IMR-90 (cell line): ENCODE results near the gene ZNF280B. TPM values are rescaled to one million over a fixed set of nuclear protein-coding genes. Genes with fewer than 3 reads are reported as not detected.
"Not testable (repeated sequence)": the region's sequence is repeated elsewhere in the genome, so short reads cannot be mapped to it uniquely, and the experiment has no call there.

Experiments used
- ATAC-seq: fragments of 200-7000 bp; cut with Tn5 transposase; 2 replicates; pipeline ENCODE4 v1.9.1; 2020; ENCODE audit warnings: low read depth, mild to moderate bottlenecking, moderate library complexity
- BruUV-seq: library from RNA; stranded (reverse); fragments of 400-500 nt; replicated peaks from 2 replicates; lab custom pipeline; 2021; lab: Mats Ljungman, UMichigan
- CTCF ChIA-PET: fragments of 300-600 bp; formaldehyde crosslinking; extraction: SDS; loops from one replicate; lab custom pipeline; 2021; ENCODE audit warnings: antibody characterized with exemption; lab: Yijun Ruan, JAX
- POLR2A ChIA-PET: fragments of 300-600 bp; sonication (Branson Sonifier 250); formaldehyde crosslinking; loops from one replicate; lab custom pipeline; 2022; ENCODE audit warnings: antibody characterized with exemption; ENCODE audit not compliant: unreplicated experiment; lab: Charles Lee
- DNase-seq: peaks from one replicate; pipeline ENCODE4 v3.0.0; 2013
- H2AFZ ChIP-seq: replicated peaks from 2 replicates; pipeline ENCODE3; 2013; ENCODE audit warnings: low read length, mild to moderate bottlenecking; ENCODE audit not compliant: poor library complexity
- H2AK5ac ChIP-seq: 2 replicates; pipeline ENCODE4 v1.6.1; 2013; ENCODE audit warnings: low read depth, low read length, inconsistent platforms
- H2AK9ac ChIP-seq: replicated peaks from 2 replicates; pipeline ENCODE3; 2013; ENCODE audit warnings: mild to moderate bottlenecking, low read depth, low read length, moderate library complexity; ENCODE audit not compliant: poor library complexity
- H2BK120ac ChIP-seq: 2 replicates; pipeline ENCODE4 v1.6.1; 2013; ENCODE audit warnings: low read depth, low read length, inconsistent platforms
- H2BK15ac ChIP-seq: 3 replicates; pipeline ENCODE4 v1.6.1; 2013; ENCODE audit warnings: low read depth, low read length, inconsistent platforms
- H2BK20ac ChIP-seq: 2 replicates; pipeline ENCODE4 v1.6.1; 2013; ENCODE audit warnings: low read depth, mild to moderate bottlenecking, inconsistent platforms, low read length, moderate library complexity
- H2BK5ac ChIP-seq: 2 replicates; pipeline ENCODE4 v1.6.1; 2013; ENCODE audit warnings: mild to moderate bottlenecking, low read depth, low read length, inconsistent platforms; ENCODE audit not compliant: poor library complexity, severe bottlenecking
- H3K14ac ChIP-seq: replicated peaks from 2 replicates; pipeline ENCODE4 v1.6.1; 2013; ENCODE audit warnings: low read depth, low read length, inconsistent platforms
- H3K18ac ChIP-seq: 2 replicates; pipeline ENCODE4 v1.6.1; 2013; ENCODE audit warnings: low read depth, low read length, control low read depth
- H3K23ac ChIP-seq: 2 replicates; pipeline ENCODE4 v1.6.1; 2013; ENCODE audit warnings: low read depth, low read length, inconsistent platforms
- H3K27ac ChIP-seq: 2 replicates; pipeline ENCODE4 v1.5.1; 2013; ENCODE audit warnings: mild to moderate bottlenecking, control low read depth, low read length; ENCODE audit not compliant: insufficient read depth
- H3K27me3 ChIP-seq: 2 replicates; pipeline ENCODE4 v1.6.1; 2013; ENCODE audit warnings: low read length; ENCODE audit not compliant: control insufficient read depth, insufficient read depth
- H3K36me3 ChIP-seq: 2 replicates; pipeline ENCODE4 v1.6.1; 2013; ENCODE audit warnings: low read length, mixed read lengths; ENCODE audit not compliant: control insufficient read depth, insufficient read depth
- H3K4ac ChIP-seq: 2 replicates; pipeline ENCODE4 v1.6.1; 2013; ENCODE audit warnings: low read depth, low read length, inconsistent platforms
- H3K4me1 ChIP-seq: 2 replicates; pipeline ENCODE4 v1.6.1; 2013; ENCODE audit warnings: low read length, mixed read lengths; ENCODE audit not compliant: control insufficient read depth, insufficient read depth
- H3K4me2 ChIP-seq: 2 replicates; pipeline ENCODE4 v1.6.1; 2013; ENCODE audit warnings: low read depth, mild to moderate bottlenecking, control low read depth, low read length, moderate library complexity
- H3K4me3 ChIP-seq: 2 replicates; pipeline ENCODE4 v1.5.1; 2013; ENCODE audit warnings: low read depth, mild to moderate bottlenecking, control low read depth, low read length, moderate library complexity; ENCODE audit not compliant: insufficient read depth
- H3K56ac ChIP-seq: 2 replicates; pipeline ENCODE4 v1.6.1; 2013; ENCODE audit warnings: low read length, inconsistent platforms; ENCODE audit not compliant: insufficient read depth; ENCODE audit errors: extremely low read depth
- H3K79me1 ChIP-seq, 2 experiments: 2 replicates each; pipeline ENCODE4 v1.6.1; 2013; ENCODE audit warnings: low read length in 2 of 2, inconsistent platforms in 1 of 2, low read depth in 1 of 2
- H3K9ac ChIP-seq: 2 replicates; pipeline ENCODE4 v1.6.1; 2013; ENCODE audit warnings: low read depth, low read length, control low read depth
- H3K9me1 ChIP-seq: 2 replicates; pipeline ENCODE4 v1.6.1; 2013; ENCODE audit warnings: low read length, inconsistent platforms; ENCODE audit not compliant: insufficient read depth
- H3K9me3 ChIP-seq: 2 replicates; pipeline ENCODE4 v1.6.1; 2013; ENCODE audit warnings: low read length; ENCODE audit not compliant: control insufficient read depth, insufficient read depth
- H4K20me1 ChIP-seq: 2 replicates; pipeline ENCODE4 v1.6.1; 2013; ENCODE audit warnings: low read length, inconsistent platforms; ENCODE audit not compliant: insufficient read depth
- H4K5ac ChIP-seq: 2 replicates; pipeline ENCODE4 v1.6.1; 2013; ENCODE audit warnings: mild to moderate bottlenecking, low read depth, low read length, control low read depth
- H4K8ac ChIP-seq, 2 experiments: 2 replicates each; pipeline ENCODE4 v1.6.1; 2013; ENCODE audit warnings: low read depth in 2 of 2, low read length in 2 of 2, control low read depth in 1 of 2, inconsistent platforms in 1 of 2
- H4K91ac ChIP-seq: 2 replicates; pipeline ENCODE4 v1.6.1; 2013; ENCODE audit warnings: low read depth, low read length, inconsistent platforms; ENCODE audit not compliant: insufficient read depth
- WGBS, 2 experiments: methylation state at CpG; one replicate each; pipeline versions ENCODE4 v1.1.5 to v1.1.7; 2013; ENCODE audit warnings: missing lambda C conversion rate in 2 of 2; ENCODE audit not compliant: insufficient read length in 1 of 2; ENCODE audit errors: extremely low coverage in 2 of 2; 5-methylcytosine and 5-hydroxymethylcytosine counted together
- dilution Hi-C: fragments of 300-500 bp; cut with HindIII; formaldehyde crosslinking; loops from one replicate; pipeline ENCODE4 v1.14.3; 2018; ENCODE audit warnings: low sequenced_read_pairs; ENCODE audit not compliant: unreplicated experiment
- in situ Hi-C: fragments of 300-500 bp; cut with MboI; formaldehyde crosslinking; loops from 3 replicates; pipeline ENCODE4 v1.14.3; 2019; ENCODE audit warnings: low sequenced_read_pairs, inconsistent platforms, mixed read lengths
- intact Hi-C: fragments of 100-400 bp; cut with micrococcal nuclease; formaldehyde crosslinking; loops from 2 replicates; pipeline ENCODE4 v1.10.0; 2022
- polyA plus RNA-seq, 3 experiments: library from polyadenylated mRNA; depleted of rRNA; stranded (reverse); fragments of >200 nt; gene quantifications; 2 replicates each; pipeline ENCODE4 v1.2.3, GENCODE V29; 2012; ENCODE audit warnings: low replicate concordance in 1 of 3
- total RNA-seq: library from RNA; depleted of rRNA; stranded (reverse); fragments of >200 nt; gene quantifications from 2 replicates; pipeline ENCODE4 v1.2.3, GENCODE V29; 2012

Gene ZNF280B
- total and polyA plus RNA-seq, 2 of the 4 experiments (the other 2 are of a cell fraction): 0.65 to 1.4 TPM

DNA sequence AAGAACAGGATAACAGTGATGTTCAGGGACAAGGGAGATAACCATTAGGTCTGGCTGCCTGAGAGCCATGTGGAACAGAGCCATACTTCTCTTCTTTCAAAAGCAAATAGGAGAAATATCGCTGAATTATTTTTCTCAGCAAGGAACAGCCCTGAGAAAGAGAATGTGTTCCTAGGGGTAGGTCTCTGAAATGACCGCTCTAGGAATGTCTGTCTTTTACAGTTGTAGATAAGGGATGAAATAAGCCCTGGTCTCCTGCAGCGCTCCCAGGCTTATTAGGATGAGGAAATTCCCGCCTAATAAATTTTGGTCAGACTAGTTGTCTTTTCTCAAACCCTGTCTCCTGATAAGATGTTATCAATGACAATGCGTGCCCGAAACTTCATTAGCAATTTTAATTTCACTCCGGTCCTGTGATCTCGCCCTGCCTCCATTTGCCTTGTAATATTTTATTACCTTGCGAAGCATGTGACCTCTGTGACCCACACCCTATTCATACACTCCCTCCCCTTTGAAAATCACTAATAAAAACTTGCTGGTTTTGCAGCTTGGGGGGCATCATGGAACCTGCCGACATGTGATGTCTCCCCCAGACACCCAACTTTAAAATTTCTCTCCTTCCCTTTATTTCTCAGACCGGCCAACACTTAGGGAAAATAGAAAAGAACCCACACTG, 39.6 kb downstream of the ZNF280B start:
- H3K18ac ChIP-seq, H4K91ac ChIP-seq, CTCF ChIA-PET, H3K27ac ChIP-seq, H2BK15ac ChIP-seq, H3K56ac ChIP-seq, H2AK5ac ChIP-seq, H3K27me3 ChIP-seq, H3K4me1 ChIP-seq, BruUV-seq, H3K9me1 ChIP-seq, H3K79me1 ChIP-seq, H2AK9ac ChIP-seq, ATAC-seq, H3K9me3 ChIP-seq, H3K23ac ChIP-seq, H3K4ac ChIP-seq, H2BK120ac ChIP-seq, H3K9ac ChIP-seq, H2AFZ ChIP-seq, H4K8ac ChIP-seq, H3K4me3 ChIP-seq, H4K5ac ChIP-seq, H2BK5ac ChIP-seq, H3K36me3 ChIP-seq, DNase-seq, H3K14ac ChIP-seq, POLR2A ChIA-PET, H4K20me1 ChIP-seq, H2BK20ac ChIP-seq, dilution Hi-C loops, H3K4me2 ChIP-seq: not testable (repeated sequence)
- WGBS, 2 experiments: no CpG with 5 or more reads among the region's 11 CpGs
- intact Hi-C loops: loop anchor here (10.0 kb wide), 1 partner anchor 666 kb away; no protein-coding TSS in a partner anchor
- in situ Hi-C loops: loop anchor here (10.0 kb wide), 2 partner anchors 106 to 476 kb away; no protein-coding TSS in a partner anchor
